Hepatocyte (in vitro differentiated cells): Measurements from ENCODE around the gene DYNLT5.

Experiments used
- CTCF ChIP-seq: fragments of 200-600 bp; sonication (generic); IDR thresholded peaks from 2 replicates; pipeline ENCODE4 v1.5.1; 2016; ENCODE audit warnings: antibody characterized with exemption, mild to moderate bottlenecking; ENCODE audit not compliant: poor library complexity
- EZH2 ChIP-seq: fragments of 200-600 bp; sonication (generic); IDR thresholded peaks from 2 replicates; pipeline ENCODE4 v1.6.1; 2016; ENCODE audit warnings: antibody characterized with exemption, mild to moderate bottlenecking, borderline replicate concordance
- EZH2phosphoT487 ChIP-seq: fragments of 200-600 bp; sonication (generic); IDR thresholded peaks from one replicate; pipeline ENCODE4 v1.6.1; 2018; ENCODE audit warnings: antibody characterized with exemption, mild to moderate bottlenecking, low read depth, moderate library complexity; ENCODE audit not compliant: unreplicated experiment, severe bottlenecking

- TF ChIP-seq CTCF (no peak), EZH2 (no peak), EZH2phosphoT487 (no peak)
Measured at GRCh38 chr1:66824771-66825170, 72.5 kb downstream of the DYNLT5 start.
